T follicular helper cell (primary cell): Measurements from ENCODE around the gene RAD51B.

Experiments
- DNase-seq: peaks from one replicate; pipeline ENCODE4 v3.0.0-alpha.2; 2020; ENCODE audit warnings: low read depth

The RAD51B gene

DNA sequence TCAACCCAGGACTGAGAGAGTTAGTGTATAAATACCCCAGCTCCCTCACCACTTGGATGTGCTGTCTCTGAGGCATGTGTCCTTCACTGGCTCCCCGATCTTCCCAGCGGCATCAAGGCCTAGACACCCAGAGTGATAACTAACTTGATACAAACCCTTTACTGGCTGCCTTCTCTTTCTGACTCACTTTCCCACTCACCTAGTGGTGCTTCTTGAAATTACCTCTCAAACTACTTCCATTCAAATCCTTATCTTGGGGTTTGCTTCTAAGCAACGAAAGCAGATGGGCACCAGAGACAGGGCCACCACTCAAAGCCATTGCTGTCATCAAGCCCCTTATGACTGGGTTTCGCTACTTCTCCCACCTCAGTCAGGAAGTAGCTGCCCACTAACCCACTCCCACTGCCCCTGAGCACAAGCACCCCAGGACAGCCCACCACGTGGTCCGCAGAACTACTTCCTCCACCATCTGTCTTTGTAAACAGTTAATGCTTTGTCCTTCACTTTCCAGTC lies 956.1 kb downstream of the RAD51B start:
- DNase-seq: no peak

DNA sequence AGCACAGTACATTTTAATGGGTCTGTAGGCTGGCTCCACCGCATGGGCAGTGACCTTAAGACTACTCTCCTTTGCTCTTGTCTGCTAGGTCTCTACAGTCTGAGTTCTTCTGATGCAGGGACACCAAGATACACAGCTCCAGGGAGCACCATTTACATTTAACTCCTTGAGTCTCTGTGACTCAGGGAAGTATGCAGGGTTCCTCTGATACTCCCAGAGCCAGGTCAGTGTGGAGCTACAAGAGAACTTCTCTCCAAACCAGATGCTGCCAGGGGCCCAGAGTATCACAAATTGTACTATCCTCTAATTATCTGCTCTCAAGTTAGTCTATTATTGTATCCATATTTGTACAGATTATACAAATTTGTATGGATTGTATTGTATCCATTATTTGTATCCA lies 958.1 kb downstream of the RAD51B start:
- DNase-seq: no peak
